ENCODE results near the gene NKAIN4. TPM values are rescaled to one million over a fixed set of nuclear protein-coding genes. Genes with fewer than 3 reads are reported as not detected.
A peak's percentile ranks its signal among the peaks of the same experiment; 100 is the strongest.

The NKAIN4 gene
- polyA plus RNA-seq, 3 donors from 2014 or later: not detected

- no peak overlapping the region for H3K27ac Mint-ChIP-seq
- no peak for DNase-seq
- peaks cover 0 to 4% (median 3%) of the 10 kb centered on the region in 3 donors for H3K36me3 Mint-ChIP-seq
- peaks cover 30% of the 10 kb centered on the region in 2 donors for H3K4me1 Mint-ChIP-seq
- H3K9me3 Mint-ChIP-seq: no peaks in the 10 kb centered on the region
- no peak overlapping the region for H3K4me3 Mint-ChIP-seq
- peaks cover 2% of the 10 kb centered on the region in 3 donors for H3K27me3 Mint-ChIP-seq (ENCODE audit: low read depth in 3 of 3)
Observed at GRCh38 chr20:63275825-63276224, 21.6 kb upstream of the NKAIN4 start.

DNA sequence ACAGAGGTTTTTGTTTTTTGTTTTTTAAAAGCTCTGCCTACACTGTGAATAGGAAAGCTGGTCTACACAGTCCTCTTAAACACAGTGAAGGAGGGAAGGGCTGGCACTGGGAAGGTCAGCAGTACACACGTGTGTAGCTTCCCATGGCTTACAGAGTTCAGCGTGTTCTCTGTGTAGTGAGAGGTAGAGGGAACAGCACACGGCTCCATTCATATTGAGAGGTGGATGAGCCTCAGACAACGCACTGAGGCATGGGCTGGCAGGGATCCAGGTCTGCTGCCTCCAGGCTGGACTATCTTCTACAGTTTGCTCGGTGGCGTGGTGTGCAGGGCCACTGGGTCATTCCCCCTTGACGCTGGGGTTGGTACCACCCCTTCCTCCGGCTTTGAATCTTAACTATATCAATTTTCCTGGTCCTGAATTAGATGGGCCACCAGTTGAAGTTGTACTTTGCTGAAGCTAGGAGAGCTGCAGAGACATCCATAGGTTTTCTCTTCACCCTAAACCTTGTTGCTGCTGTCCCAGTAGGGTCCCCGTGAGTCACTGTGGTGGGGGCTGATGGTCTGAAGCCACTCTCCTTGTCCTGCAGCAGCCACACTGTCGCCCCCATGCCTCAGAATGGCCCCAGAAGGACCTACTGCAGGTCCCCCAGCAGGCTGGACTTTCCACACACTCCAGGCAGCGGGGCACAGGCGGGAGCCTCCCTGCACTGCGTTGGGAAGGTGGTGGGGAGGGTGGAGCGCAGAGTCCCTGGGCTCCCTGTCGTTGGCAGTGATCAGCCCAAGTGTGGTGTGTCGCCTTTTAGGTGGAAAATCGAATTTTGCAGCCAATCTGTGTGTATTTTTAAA lies 20.3 kb upstream of the NKAIN4 start:
- Mint-ChIP-seq H3K27ac (peak overlapping the region in 4 of 6 donors; percentile 12 to 77 (median 40)), H3K36me3 (peaks cover 0 to 4% (median 3%) of the 10 kb centered on the region in 3 donors), H3K9me3 (peaks cover 0 to 2% (median 0%) of the 10 kb centered on the region in 6 donors), H3K4me1 (peaks cover 30 to 32% of the 10 kb centered on the region in 2 donors), H3K27me3 (ENCODE audit: low read depth in 3 of 3) (peaks cover 2% of the 10 kb centered on the region in 3 donors), H3K4me3 (peak overlapping the region in 4 of 5 donors; percentile 52 to 91 (median 65))
- no peak for DNase-seq

DNA sequence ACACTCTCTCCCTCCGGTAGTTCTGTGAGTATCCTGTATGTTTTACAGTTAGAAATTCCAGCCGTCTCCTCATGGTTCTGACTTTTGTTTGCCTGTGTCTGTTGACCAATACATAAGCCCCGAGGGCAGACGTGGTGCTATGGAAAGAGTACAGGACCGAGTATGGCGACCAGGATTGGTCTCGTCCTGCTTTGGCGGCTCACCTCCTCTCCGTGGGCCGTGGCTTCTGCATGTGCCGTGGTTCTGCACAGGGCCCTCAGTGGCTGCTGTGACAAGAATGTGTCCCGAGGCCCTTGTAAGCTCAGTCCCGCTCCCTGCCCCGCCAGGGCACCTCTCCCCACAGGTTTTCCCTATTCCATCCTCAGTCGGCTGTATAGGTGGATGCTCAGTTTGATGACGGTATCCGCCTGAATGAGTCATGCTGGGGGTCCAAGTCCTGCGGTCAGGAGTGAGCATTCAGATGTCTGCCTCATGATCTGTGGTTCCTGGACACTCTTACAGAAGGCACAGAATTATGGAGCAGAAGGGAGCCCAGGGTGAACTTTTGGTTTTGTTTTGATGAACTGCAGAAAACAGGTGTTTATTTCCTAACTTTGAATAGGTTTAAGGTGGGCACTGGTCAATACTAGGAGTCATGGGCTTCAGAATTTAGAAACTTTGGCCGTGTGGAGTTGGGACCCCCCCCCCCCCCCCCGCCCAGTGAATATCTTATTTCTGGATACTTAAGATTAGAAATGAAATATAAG lies 19.5 kb upstream of the NKAIN4 start:
- H3K27ac Mint-ChIP-seq: peak overlapping the region; percentile 62 to 92 (median 86)
- peaks cover 2% of the 10 kb centered on the region in 3 donors for H3K27me3 Mint-ChIP-seq (ENCODE audit: low read depth in 3 of 3)
- peak overlapping the region; percentile 79 to 91 (median 89) for H3K4me3 Mint-ChIP-seq

GRCh38 chr20:63273059-63273579 lies 18.9 kb upstream of the NKAIN4 start:
- Mint-ChIP-seq H3K4me3 (peak overlapping the region; percentile 79 to 91 (median 89)), H3K27ac (peak overlapping the region; percentile 62 to 92 (median 86)), H3K36me3 (peaks cover 0 to 3% (median 0%) of the 10 kb centered on the region in 3 donors), H3K4me1 (peaks cover 30 to 32% of the 10 kb centered on the region in 2 donors), H3K9me3 (peaks cover 0 to 2% (median 0%) of the 10 kb centered on the region in 6 donors), H3K27me3 (ENCODE audit: low read depth in 3 of 3) (peaks cover 2% of the 10 kb centered on the region in 3 donors)
- DNase-seq: no peak

More for the DNA sequence above, 19.5 kb upstream of the NKAIN4 start:
- Mint-ChIP-seq H3K9me3 (peaks cover 0 to 2% (median 0%) of the 10 kb centered on the region in 6 donors), H3K36me3 (peaks cover 0 to 4% (median 3%) of the 10 kb centered on the region in 3 donors), H3K4me1 (peaks cover 30 to 32% of the 10 kb centered on the region in 2 donors)
- DNase-seq: no peak

- Mint-ChIP-seq H3K4me3 (peak within 1 kb of the TSS; percentile 81 to 91 (median 89)), H3K27me3 (ENCODE audit: low read depth in 3 of 3) (peaks cover 2 to 6% (median 2%) of the 10 kb centered on the region in 3 donors), H3K36me3 (peaks cover 0 to 2% (median 0%) of the 10 kb centered on the region in 3 donors), H3K4me1 (peaks cover 30 to 32% of the 10 kb centered on the region in 2 donors), H3K27ac (peak within 1 kb of the TSS; percentile 77 to 92 (median 86)), H3K9me3 (peaks cover 0 to 2% (median 0%) of the 10 kb centered on the region in 6 donors)
- DNase-seq: peak; percentile 86 to 89 (median 88)
Observed at GRCh38 chr20:63272105-63273058, 18.1 kb upstream of the NKAIN4 start, which contains the start of gene ARFGAP1. Gene ARFGAP1 (plus strand): TSS chr20:63272813. CDS start chr20:63275581, 2,768 bp downstream.

DNA sequence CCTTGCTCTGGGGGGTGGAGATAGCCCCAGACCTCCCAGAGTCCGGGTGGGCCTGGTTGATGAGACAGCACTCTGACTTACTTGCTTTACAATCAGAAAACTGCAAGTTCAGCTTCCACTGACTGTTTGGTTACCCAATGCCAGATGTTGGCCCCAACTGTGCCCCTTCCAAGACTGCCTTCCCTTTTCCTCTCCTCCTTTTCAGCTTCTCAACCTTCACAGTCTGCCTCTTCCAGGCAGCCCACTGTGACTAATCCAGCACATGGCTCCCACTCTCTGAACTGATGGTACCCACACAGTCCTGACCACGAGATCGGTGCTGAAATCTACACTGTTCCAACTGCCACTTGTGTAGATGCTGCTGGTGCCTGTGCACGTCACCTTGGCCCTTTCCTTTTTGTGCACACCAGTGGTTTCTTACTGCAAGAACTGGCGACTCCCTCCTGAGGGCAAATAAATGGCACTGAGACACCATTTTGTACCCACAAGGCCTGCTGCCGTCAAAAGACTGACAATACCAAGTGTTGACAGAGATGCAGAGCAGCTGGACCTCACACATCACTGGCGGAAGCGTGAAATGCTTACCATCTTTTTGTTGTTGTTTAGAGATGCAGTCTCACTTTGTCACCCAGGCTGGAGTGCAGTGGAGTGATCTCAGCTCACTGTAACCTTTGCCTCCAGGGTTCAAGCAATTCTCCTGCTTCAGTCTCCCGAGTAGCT lies 16.5 kb upstream of the NKAIN4 start:
- peaks cover 2 to 7% (median 2%) of the 10 kb centered on the region in 3 donors for H3K27me3 Mint-ChIP-seq (ENCODE audit: low read depth in 3 of 3)
- H3K27ac Mint-ChIP-seq: peak overlapping the region in 2 of 6 donors; percentile 7 to 12
- peaks cover 30% of the 10 kb centered on the region in 2 donors for H3K4me1 Mint-ChIP-seq
- no peaks in the 10 kb centered on the region for H3K36me3 Mint-ChIP-seq
- H3K4me3 Mint-ChIP-seq: peak overlapping the region in 4 of 5 donors; percentile 52 to 85 (median 80)
- no peak for DNase-seq
- H3K9me3 Mint-ChIP-seq: peaks cover 0 to 2% (median 0%) of the 10 kb centered on the region in 6 donors

DNA sequence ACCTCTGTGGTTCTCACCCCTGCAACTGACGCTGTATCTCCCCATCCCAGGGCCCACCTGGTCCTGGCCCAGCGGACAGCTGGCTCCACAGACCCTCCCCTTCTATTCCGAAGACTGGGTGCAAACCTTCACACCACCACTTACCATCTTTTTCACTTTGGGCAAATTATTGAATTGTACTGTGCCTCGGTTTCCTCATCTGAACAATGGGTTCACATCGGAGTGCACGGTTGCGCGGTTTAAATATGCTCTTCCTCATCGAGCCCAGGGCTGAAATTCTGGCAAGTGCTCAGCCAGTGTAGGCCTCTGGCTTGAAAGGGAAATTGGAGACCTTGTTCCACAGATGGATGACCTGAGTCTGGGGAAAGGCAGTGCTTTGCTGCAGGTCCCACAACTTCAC lies 15.5 kb upstream of the NKAIN4 start:
- Mint-ChIP-seq H3K27me3 (ENCODE audit: low read depth in 3 of 3) (peaks cover 2 to 7% (median 4%) of the 10 kb centered on the region in 3 donors), H3K4me3 (no peak overlapping the region), H3K4me1 (peaks cover 22 to 23% of the 10 kb centered on the region in 2 donors), H3K9me3 (peaks cover 0 to 2% (median 0%) of the 10 kb centered on the region in 6 donors), H3K27ac (no peak overlapping the region), H3K36me3 (no peaks in the 10 kb centered on the region)
- DNase-seq: no peak

DNA sequence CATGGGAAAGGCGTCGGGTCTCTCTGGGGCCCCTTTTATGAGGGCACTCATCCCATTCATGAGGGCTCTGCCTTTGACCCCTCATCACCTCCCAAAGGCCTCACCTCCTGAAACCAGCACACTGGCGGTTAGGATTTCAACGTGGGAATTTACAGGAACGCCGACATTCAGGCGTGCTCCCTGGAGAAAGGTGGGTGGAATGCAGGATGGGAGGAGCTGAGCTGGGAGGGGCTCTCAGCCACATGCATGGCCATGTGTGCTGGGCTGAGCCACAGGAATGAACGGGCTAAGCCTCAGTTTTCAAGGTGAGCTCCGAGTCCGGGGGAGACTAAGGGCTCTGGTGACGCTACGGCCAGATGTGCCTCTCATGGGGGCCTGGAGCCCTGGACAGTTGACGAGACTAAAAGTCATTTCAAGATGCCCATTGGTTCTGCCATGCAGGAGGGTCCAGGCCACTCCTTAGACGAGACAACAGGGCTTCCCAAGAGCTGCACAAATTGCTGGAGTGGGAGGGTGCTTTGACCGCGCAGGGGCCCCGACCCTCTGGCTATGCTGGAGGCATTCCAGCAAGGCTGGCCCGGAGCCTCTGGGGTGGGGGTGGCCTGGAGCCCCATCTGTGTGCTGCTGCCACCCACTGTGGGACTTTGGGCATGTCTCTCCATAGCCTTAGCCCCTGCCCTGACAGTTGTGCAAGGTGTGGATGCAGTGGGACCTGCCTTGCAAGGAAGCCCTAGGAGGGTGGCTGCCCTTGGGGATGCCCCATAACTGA lies 14.6 kb upstream of the NKAIN4 start:
- Mint-ChIP-seq H3K4me3 (no peak overlapping the region), H3K36me3 (no peaks in the 10 kb centered on the region), H3K27ac (no peak overlapping the region), H3K9me3 (peaks cover 0 to 2% (median 0%) of the 10 kb centered on the region in 6 donors), H3K4me1 (peaks cover 14 to 16% of the 10 kb centered on the region in 2 donors), H3K27me3 (ENCODE audit: low read depth in 3 of 3) (peaks cover 0 to 11% (median 4%) of the 10 kb centered on the region in 3 donors)
- no peak for DNase-seq

GRCh38 chr20:63268256-63268655 lies 14.0 kb upstream of the NKAIN4 start:
- Mint-ChIP-seq H3K9me3 (peaks cover 0 to 2% (median 0%) of the 10 kb centered on the region in 6 donors), H3K36me3 (no peaks in the 10 kb centered on the region), H3K4me1 (peaks cover 8 to 10% of the 10 kb centered on the region in 2 donors), H3K4me3 (no peak overlapping the region), H3K27me3 (ENCODE audit: low read depth in 3 of 3) (peaks cover 0 to 11% (median 2%) of the 10 kb centered on the region in 3 donors), H3K27ac (no peak overlapping the region)
- DNase-seq: no peak

- DNase-seq: no peak
- H3K27ac Mint-ChIP-seq: no peak overlapping the region
- H3K4me3 Mint-ChIP-seq: no peak overlapping the region
Observed at GRCh38 chr20:63267691-63268090, 13.4 kb upstream of the NKAIN4 start.

DNA sequence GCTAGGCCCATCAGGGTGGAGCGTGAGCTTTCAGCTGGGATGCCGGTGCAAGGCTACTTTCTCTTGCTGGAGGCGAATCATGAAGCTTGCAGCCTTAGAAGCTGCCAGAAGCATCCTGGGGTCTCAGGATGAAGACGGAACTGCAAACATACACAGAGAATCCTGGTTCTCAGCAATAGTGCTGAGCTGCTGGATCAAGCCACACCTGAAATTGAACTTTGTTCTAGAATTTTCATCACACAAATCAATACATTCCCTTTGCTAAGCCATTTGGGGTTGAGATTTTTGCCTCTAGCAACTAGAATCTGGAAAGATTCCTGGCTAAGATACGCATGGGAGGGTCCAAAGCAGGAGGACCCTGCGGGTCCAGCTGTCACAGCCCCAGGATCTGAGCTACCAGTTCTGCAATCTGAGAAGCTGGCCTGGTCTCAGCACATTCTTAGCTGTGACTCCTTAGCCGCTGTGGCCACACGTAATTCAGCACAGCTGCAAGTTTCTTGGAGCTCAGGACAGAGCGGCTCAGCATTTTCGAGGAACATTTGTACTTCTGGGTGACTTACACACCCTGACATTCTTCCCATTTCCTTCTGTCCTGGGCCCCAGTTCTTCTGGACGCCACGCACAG lies 11.7 kb upstream of the NKAIN4 start:
- H3K9me3 Mint-ChIP-seq: peaks cover 0 to 2% (median 0%) of the 10 kb centered on the region in 6 donors
- H3K27ac Mint-ChIP-seq: no peak overlapping the region
- H3K4me1 Mint-ChIP-seq: peaks cover 0 to 7% of the 10 kb centered on the region in 2 donors
- no peak overlapping the region for H3K4me3 Mint-ChIP-seq
- DNase-seq: no peak
- no peaks in the 10 kb centered on the region for H3K36me3 Mint-ChIP-seq
- peaks cover 0 to 11% (median 2%) of the 10 kb centered on the region in 3 donors for H3K27me3 Mint-ChIP-seq (ENCODE audit: low read depth in 3 of 3)

More at GRCh38 chr20:63267691-63268090, 13.4 kb upstream of the NKAIN4 start:
- no peaks in the 10 kb centered on the region for H3K36me3 Mint-ChIP-seq
- peaks cover 7 to 9% of the 10 kb centered on the region in 2 donors for H3K4me1 Mint-ChIP-seq
- H3K27me3 Mint-ChIP-seq (ENCODE audit: low read depth in 3 of 3): peaks cover 0 to 11% (median 2%) of the 10 kb centered on the region in 3 donors
- H3K9me3 Mint-ChIP-seq: peaks cover 0 to 2% (median 0%) of the 10 kb centered on the region in 6 donors
